ENCODE measurements around the gene CTNNBIP1. TPM values are rescaled to one million over a fixed set of nuclear protein-coding genes. Genes with fewer than 3 reads are reported as not detected.

Gene CTNNBIP1
- polyA plus RNA-seq, 1 donor from 2014 or later = 69.3 TPM

DNA sequence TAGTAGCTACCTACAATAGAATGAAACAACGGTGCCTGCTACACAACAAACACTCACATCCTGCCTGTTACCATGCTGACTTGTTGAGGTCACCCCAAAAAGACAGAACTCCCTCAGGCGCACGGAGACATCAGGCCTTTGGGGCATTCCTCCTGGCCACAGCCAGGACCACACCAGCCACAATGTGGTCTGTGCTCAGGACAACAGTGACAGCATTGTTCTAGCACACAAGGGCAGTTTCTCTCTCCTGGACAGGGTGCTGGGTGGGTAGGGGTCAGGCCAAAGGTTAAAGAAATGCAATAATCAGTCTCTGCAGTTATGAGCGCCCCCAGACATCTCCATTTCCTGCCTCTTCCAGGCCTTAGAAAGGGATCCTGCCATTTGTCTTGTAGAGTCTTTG, 39.5 kb downstream of the CTNNBIP1 start:
- Histone ChIP-seq H3K36me3 (ENCODE audit: insufficient read depth, low read length) (no peaks in the 10 kb centered on the region), H3K4me2 (ENCODE audit: low read length) (no peak overlapping the region)

DNA sequence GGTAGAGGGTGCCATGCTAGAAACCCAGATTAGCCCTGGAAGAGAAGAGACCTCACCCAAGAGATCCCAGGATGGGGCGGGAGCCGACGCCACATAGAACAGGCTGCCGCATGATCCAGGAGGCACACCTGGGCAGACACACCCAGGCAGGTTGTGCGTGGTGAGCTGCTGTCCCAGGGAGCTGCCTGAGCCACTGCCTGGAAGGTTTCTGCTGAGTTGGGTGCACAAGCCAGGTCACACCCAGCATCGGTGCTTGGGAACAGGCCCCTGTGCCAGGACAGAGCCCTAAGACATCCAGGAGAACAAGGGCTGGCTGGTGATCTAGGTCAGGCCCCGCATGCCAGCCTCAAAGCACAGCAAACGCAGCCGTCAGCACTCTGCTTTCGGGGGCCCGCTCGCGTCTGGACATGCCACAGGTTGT, 40.2 kb downstream of the CTNNBIP1 start:
- H3K27ac ChIP-seq (ENCODE audit: low read length) = no peak overlapping the region
- no peak overlapping the region for H3K9ac ChIP-seq (ENCODE audit: low read length)
- H3K27me3 ChIP-seq (ENCODE audit: insufficient read depth, low read depth, low read length) = no peaks in the 10 kb centered on the region
- no peaks in the 10 kb centered on the region for H3K9me3 ChIP-seq (ENCODE audit: low read length)
- H3K4me2 ChIP-seq (ENCODE audit: low read length) = no peak overlapping the region
- H3K4me3 ChIP-seq (ENCODE audit: low read length) = no peak overlapping the region
- no peaks in the 10 kb centered on the region for H3K36me3 ChIP-seq (ENCODE audit: insufficient read depth, low read length)
- no peaks in the 10 kb centered on the region for H4K20me1 ChIP-seq (ENCODE audit: insufficient read depth)
- no peaks in the 10 kb centered on the region for H3K79me2 ChIP-seq (replicated peaks; ENCODE audit: insufficient read depth, low read length)
- no peaks in the 10 kb centered on the region for H3K9me2 ChIP-seq (ENCODE audit: insufficient read depth, low read length)
- TF ChIP-seq MXI1 (conservative IDR thresholded peaks at IDR 0.05; ENCODE audit: poor library complexity, severe bottlenecking) (no peak), RAD21 (conservative IDR thresholded peaks at IDR 0.05) (no peak)
- no peaks in the 10 kb centered on the region for H3F3A ChIP-seq (ENCODE audit: insufficient read depth, low read length, poor library complexity, severe bottlenecking)
- H2AFZ ChIP-seq (ENCODE audit: low read depth, low read length) = no peak overlapping the region

More for the DNA sequence above, 39.5 kb downstream of the CTNNBIP1 start:
- no peak for TF ChIP-seq EP300 (conservative IDR thresholded peaks at IDR 0.05; ENCODE audit: poor library complexity, severe bottlenecking)
- no peak overlapping the region for H3K9ac ChIP-seq (ENCODE audit: low read length)
- H3K9me2 ChIP-seq (ENCODE audit: insufficient read depth, low read length) = no peaks in the 10 kb centered on the region
- no peaks in the 10 kb centered on the region for H3K27me3 ChIP-seq (ENCODE audit: insufficient read depth, low read depth, low read length)
- no peak overlapping the region for H3K4me3 ChIP-seq (ENCODE audit: low read length)
- no peaks in the 10 kb centered on the region for H3F3A ChIP-seq (ENCODE audit: insufficient read depth, low read length, poor library complexity, severe bottlenecking)
- H3K9me3 ChIP-seq (ENCODE audit: low read length) = no peaks in the 10 kb centered on the region
- no peak overlapping the region for H2AFZ ChIP-seq (ENCODE audit: low read depth, low read length)
- no peak overlapping the region for H3K27ac ChIP-seq (ENCODE audit: low read length)
- no peaks in the 10 kb centered on the region for H4K20me1 ChIP-seq (ENCODE audit: insufficient read depth)
- no peaks in the 10 kb centered on the region for H3K79me2 ChIP-seq (replicated peaks; ENCODE audit: insufficient read depth, low read length)

- no peak overlapping the region for H3K27ac ChIP-seq (ENCODE audit: low read length)
Observed at GRCh38 chr1:9868244-9868590, 41.9 kb downstream of the CTNNBIP1 start.

More at GRCh38 chr1:9868244-9868590, 41.9 kb downstream of the CTNNBIP1 start:
- no peak overlapping the region for H2AFZ ChIP-seq (ENCODE audit: low read depth, low read length)
- no peak overlapping the region for H3K9ac ChIP-seq (ENCODE audit: low read length)
- no peak overlapping the region for H3K4me2 ChIP-seq (ENCODE audit: low read length)
- no peak overlapping the region for H3K4me3 ChIP-seq (ENCODE audit: low read length)
- H4K20me1 ChIP-seq (ENCODE audit: insufficient read depth) = no peaks in the 10 kb centered on the region
- no peak for TF ChIP-seq SMC3 (conservative IDR thresholded peaks at IDR 0.05; ENCODE audit: poor library complexity)
- no peak for TF ChIP-seq MXI1 (conservative IDR thresholded peaks at IDR 0.05; ENCODE audit: poor library complexity, severe bottlenecking)
- no peak for TF ChIP-seq EZH2 (IDR thresholded peaks at IDR 0.05; ENCODE audit: borderline replicate concordance, insufficient read depth, low read length, poor library complexity, severe bottlenecking)
- no peak for TF ChIP-seq RAD21 (conservative IDR thresholded peaks at IDR 0.05)
- TF ChIP-seq TAF1 (IDR thresholded peaks at IDR 0.05; ENCODE audit: low read depth) = no peak
- no peak for TF ChIP-seq EP300 (conservative IDR thresholded peaks at IDR 0.05; ENCODE audit: poor library complexity, severe bottlenecking)
- TF ChIP-seq, protein P1, sequence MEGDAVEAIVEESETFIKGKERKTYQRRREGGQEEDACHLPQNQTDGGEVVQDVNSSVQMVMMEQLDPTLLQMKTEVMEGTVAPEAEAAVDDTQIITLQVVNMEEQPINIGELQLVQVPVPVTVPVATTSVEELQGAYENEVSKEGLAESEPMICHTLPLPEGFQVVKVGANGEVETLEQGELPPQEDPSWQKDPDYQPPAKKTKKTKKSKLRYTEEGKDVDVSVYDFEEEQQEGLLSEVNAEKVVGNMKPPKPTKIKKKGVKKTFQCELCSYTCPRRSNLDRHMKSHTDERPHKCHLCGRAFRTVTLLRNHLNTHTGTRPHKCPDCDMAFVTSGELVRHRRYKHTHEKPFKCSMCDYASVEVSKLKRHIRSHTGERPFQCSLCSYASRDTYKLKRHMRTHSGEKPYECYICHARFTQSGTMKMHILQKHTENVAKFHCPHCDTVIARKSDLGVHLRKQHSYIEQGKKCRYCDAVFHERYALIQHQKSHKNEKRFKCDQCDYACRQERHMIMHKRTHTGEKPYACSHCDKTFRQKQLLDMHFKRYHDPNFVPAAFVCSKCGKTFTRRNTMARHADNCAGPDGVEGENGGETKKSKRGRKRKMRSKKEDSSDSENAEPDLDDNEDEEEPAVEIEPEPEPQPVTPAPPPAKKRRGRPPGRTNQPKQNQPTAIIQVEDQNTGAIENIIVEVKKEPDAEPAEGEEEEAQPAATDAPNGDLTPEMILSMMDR (IDR thresholded peaks at IDR 0.05; ENCODE audit: poor library complexity, severe bottlenecking) = no peak
- TF ChIP-seq POLR2AphosphoS5 (IDR thresholded peaks at IDR 0.05) = no peak
- TF ChIP-seq, protein P2, sequence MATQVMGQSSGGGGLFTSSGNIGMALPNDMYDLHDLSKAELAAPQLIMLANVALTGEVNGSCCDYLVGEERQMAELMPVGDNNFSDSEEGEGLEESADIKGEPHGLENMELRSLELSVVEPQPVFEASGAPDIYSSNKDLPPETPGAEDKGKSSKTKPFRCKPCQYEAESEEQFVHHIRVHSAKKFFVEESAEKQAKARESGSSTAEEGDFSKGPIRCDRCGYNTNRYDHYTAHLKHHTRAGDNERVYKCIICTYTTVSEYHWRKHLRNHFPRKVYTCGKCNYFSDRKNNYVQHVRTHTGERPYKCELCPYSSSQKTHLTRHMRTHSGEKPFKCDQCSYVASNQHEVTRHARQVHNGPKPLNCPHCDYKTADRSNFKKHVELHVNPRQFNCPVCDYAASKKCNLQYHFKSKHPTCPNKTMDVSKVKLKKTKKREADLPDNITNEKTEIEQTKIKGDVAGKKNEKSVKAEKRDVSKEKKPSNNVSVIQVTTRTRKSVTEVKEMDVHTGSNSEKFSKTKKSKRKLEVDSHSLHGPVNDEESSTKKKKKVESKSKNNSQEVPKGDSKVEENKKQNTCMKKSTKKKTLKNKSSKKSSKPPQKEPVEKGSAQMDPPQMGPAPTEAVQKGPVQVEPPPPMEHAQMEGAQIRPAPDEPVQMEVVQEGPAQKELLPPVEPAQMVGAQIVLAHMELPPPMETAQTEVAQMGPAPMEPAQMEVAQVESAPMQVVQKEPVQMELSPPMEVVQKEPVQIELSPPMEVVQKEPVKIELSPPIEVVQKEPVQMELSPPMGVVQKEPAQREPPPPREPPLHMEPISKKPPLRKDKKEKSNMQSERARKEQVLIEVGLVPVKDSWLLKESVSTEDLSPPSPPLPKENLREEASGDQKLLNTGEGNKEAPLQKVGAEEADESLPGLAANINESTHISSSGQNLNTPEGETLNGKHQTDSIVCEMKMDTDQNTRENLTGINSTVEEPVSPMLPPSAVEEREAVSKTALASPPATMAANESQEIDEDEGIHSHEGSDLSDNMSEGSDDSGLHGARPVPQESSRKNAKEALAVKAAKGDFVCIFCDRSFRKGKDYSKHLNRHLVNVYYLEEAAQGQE (IDR thresholded peaks at IDR 0.05; ENCODE audit: borderline replicate concordance) = no peak
- no peaks in the 10 kb centered on the region for H3K36me3 ChIP-seq (ENCODE audit: insufficient read depth, low read length)
- H3K9me3 ChIP-seq (ENCODE audit: low read length) = no peaks in the 10 kb centered on the region
- no peaks in the 10 kb centered on the region for H3F3A ChIP-seq (ENCODE audit: insufficient read depth, low read length, poor library complexity, severe bottlenecking)
- no peaks in the 10 kb centered on the region for H3K79me2 ChIP-seq (replicated peaks; ENCODE audit: insufficient read depth, low read length)
- H3K27me3 ChIP-seq (ENCODE audit: insufficient read depth, low read depth, low read length) = no peaks in the 10 kb centered on the region
- H3K9me2 ChIP-seq (ENCODE audit: insufficient read depth, low read length) = no peaks in the 10 kb centered on the region
